HG02759 (cell line): ENCODE measurements around the gene GLRA3.
A peak's percentile ranks its signal among the peaks of the same experiment; 100 is the strongest.
"Not testable (repeated sequence)": the region's sequence is repeated elsewhere in the genome, so short reads cannot be mapped to it uniquely, and the experiment has no call there.

Experiments used
- ATAC-seq: cut with Tn5 transposase; IDR thresholded peaks from one replicate; pipeline ENCODE4 v1.9.1; 2021; ENCODE audit warnings: mild to moderate bottlenecking, moderate library complexity; ENCODE audit not compliant: unreplicated experiment

The GLRA3 gene

GRCh38 chr4:174828845-174829701 is at the start of gene GLRA3:
TSS of gene GLRA3 (minus strand) at chr4:174829247. CDS start at chr4:174828811, 436 bp downstream.
- ATAC-seq, result peak; percentile 85

GRCh38 chr4:174874898-174875297 is 45.9 kb upstream of the GLRA3 start:
- ATAC-seq, result no peak

GRCh38 chr4:174873931-174874330 is 44.9 kb upstream of the GLRA3 start:
- peak; percentile 58 for ATAC-seq

GRCh38 chr4:174873146-174873545 is 44.1 kb upstream of the GLRA3 start:
- not testable (repeated sequence) for ATAC-seq

- ATAC-seq, result no peak
Observed at GRCh38 chr4:174871407-174871806, 42.4 kb upstream of the GLRA3 start.

- no peak for ATAC-seq
Observed at GRCh38 chr4:174870311-174870710, 41.3 kb upstream of the GLRA3 start.

GRCh38 chr4:174869339-174869738 is 40.3 kb upstream of the GLRA3 start:
- no peak for ATAC-seq

- ATAC-seq, result no peak
Observed at GRCh38 chr4:174867903-174868302, 38.9 kb upstream of the GLRA3 start.

GRCh38 chr4:174865418-174865985 is 36.5 kb upstream of the GLRA3 start:
- ATAC-seq, result no peak

- no peak for ATAC-seq
Observed at GRCh38 chr4:174864031-174864430, 35.0 kb upstream of the GLRA3 start.

GRCh38 chr4:174860588-174860987 is 31.5 kb upstream of the GLRA3 start:
- ATAC-seq, result no peak

GRCh38 chr4:174859904-174860303 is 30.9 kb upstream of the GLRA3 start:
- ATAC-seq, result no peak

- ATAC-seq, result no peak
Observed at GRCh38 chr4:174856926-174857800, 28.1 kb upstream of the GLRA3 start.

GRCh38 chr4:174855050-174855449 is 26.0 kb upstream of the GLRA3 start:
- ATAC-seq, result no peak

- ATAC-seq, result no peak
Observed at GRCh38 chr4:174853629-174854028, 24.6 kb upstream of the GLRA3 start.

- no peak for ATAC-seq
Observed at GRCh38 chr4:174848596-174848995, 19.5 kb upstream of the GLRA3 start.

GRCh38 chr4:174847801-174848427 is 18.9 kb upstream of the GLRA3 start:
- no peak for ATAC-seq

- no peak for ATAC-seq
Observed at GRCh38 chr4:174835536-174835935, 6.5 kb upstream of the GLRA3 start.

GRCh38 chr4:174834477-174834876 is 5.4 kb upstream of the GLRA3 start:
- no peak for ATAC-seq

GRCh38 chr4:174826660-174827059 is 2.4 kb downstream of the GLRA3 start:
- no peak for ATAC-seq

- no peak for ATAC-seq
Observed at GRCh38 chr4:174815282-174815681, 13.8 kb downstream of the GLRA3 start.
